Right renal pelvis (tissue), 4 donors: ENCODE results near the gene ADAMTS15. TPM values are rescaled to one million over a fixed set of nuclear protein-coding genes. Genes with fewer than 3 reads are reported as not detected.

Experiments
- DNase-seq, 4 donors: peaks; one replicate each; pipeline ENCODE4 v3.0.0-alpha.2; 2013; ENCODE audit warnings: low read depth in 4 of 4, low spot score in 3 of 4, missing footprints in 1 of 4
- polyA plus RNA-seq, 4 donors: library from polyadenylated mRNA; unstranded; fragments of 120-200 nt; gene quantifications; one replicate each; pipeline ENCODE4 v1.2.1, GENCODE V29; 2013; ENCODE audit not compliant: insufficient read length in 4 of 4

ADAMTS15 gene
- polyA plus RNA-seq, 4 donors = 57.6 to 74.7 (median 60.6) TPM

DNA sequence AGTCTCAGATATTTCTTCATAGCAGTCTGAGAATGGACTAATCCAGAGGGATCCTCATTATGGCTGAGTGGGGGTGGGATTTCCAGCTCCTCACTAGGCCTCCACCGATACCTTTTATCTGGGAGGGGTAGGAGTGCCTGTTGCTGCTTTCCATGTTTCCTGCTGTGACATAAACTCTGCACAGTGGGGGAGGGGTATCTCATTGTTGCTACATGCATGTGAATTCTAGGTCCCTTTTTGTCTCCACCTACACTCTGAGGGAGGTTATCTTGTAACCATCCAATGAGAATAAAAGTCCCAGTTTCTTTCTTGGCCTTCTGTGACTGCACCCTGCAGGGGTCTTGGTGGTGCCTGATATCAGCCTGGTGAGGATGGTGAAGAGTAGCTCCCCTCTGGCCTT lies 60.5 kb downstream of the ADAMTS15 start:
- no peak for DNase-seq

DNA sequence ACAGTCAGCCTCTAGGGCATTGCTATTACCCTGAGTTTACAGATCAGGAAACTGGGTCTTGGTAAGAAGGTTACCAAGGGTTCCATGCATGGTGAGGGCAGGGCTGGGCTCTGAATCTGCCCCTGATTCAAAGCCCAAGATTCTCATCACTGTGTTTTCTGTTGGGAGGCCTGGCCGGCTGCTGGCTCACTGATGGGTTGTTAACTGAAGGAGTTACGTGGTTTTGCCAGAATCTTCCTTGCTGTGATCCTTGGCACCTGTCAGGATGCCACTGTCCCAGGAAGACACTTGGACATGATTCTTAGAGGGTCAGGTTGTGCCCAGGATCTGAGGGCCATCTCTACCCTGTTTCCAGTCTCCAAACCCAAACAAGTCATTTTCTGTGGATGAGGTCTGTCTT lies 61.5 kb downstream of the ADAMTS15 start:
- no peak for DNase-seq

DNA sequence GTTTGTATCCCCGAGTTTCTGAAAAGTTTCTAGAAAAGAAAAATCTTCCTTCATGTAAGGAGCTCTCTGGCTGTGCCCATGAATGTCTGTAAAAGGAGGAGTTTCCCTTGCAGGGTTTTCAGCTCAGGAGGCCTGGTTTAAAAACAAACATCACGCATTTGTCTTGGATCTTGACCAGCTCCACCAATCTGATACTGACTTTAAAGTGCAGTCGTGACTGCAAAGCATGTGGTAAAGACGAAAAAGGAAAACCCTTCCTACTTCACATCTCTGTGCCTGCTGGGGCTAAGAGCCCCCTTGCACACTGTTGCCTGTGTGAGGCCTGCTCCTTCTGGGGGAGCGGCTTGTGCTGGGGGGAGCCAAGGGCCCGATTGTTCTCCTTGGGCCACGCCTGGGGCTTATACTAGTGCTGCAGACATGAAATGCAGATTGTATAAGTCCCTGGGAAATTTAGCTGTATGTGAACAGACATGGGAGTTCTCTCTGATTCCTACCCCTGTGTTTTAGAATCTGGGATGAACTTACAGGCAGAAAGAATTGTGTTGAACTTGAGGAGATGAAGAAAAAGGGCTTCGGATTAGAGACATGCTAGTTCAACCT lies 62.1 kb downstream of the ADAMTS15 start:
- DNase-seq = no peak

DNA sequence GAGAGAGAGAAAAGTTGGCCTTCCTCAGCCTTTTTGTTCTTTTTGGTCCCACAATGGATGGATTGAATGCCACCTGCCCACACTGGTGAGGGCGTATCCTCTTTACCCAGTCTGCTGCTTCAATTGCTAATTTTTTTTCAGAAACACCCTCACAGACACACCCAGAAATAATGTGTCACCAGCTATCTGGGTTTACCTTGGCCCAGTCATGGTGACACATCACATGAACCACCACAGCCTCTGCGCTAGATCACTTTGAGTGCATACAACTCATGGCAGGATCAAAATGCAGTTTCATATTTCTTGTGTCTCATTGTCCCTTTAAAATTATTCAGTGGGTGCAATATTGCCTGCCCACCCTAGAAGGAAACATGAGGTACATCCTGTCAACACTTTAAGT lies 63.3 kb downstream of the ADAMTS15 start:
- DNase-seq = no peak

DNA sequence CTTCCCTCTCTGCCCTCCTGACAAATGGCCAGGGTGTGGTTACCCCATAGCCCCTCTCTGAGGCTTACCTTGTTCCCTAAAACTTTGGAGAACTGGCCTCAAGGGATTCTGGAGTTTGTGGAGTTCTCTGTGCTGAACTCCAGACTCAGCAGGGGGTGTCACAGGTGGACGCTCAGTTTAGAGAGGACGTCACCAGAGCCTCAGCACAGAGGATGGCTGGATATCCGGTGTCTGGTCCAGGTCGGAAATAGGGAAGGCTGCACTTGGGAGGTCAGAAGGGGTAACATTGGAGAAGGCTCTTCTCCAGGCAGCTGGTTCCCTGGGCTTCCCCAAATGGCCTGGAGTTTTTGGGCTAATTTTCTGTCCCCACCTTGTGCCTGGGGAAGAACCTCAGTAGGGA lies 64.2 kb downstream of the ADAMTS15 start:
- DNase-seq = no peak

DNA sequence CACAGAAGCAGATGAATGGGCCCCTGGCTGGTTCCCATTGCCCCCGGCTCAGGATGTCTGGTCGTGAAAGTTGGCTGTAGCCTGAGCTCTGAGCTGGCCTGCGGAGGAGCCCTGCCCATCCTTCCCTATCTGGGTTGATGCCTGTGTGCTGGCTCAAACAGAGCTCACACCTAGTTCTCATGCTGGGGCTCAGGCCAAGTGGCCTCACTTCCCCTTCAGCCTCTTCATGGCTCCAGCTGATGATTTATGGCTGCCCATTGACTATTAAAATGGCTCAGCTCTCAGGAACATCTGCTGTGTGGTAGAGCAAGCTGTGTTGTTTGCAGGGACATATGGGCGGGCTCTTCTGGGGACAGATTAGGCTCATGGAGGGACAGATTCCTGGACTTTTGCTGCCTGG lies 64.7 kb downstream of the ADAMTS15 start:
- no peak for DNase-seq

DNA sequence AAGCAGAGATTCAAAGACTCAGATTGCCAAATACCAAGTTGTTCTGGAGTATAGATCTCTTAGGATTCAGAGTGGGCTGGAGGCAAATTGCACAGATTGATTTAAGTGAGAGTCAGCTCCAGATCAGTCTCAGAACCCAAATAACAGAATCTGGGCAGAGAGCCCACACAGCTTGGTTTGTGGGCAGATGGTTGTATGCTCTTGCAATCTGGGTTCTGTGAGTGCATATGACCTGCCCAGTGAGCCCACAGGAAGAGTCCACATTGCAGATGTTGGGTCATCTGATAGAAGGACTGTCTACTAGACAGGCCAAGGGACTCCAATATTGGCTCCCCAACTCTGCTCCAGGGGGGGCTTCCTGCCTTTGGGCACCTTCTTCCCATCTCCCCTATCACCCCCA lies 65.9 kb downstream of the ADAMTS15 start:
- DNase-seq = no peak

DNA sequence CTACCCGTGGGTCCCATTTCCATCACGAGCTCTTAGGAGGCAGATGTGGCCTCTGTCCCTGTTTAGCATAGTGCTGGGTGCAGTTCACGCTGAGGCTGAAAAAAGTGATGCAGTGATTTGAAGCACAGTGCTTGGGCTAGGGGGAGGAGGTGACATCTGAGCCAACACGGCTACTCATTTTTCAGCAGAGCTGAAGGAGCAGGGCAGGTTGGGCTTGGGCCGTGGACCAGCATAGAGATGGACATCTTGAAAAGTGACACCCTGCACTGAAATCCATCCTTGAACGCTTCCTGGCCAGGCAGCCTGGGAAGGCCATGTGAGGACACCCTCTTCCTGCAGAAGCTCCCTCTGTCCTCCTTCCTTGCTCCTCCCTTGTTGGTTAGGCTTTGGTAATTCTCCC lies 66.4 kb downstream of the ADAMTS15 start:
- no peak for DNase-seq

DNA sequence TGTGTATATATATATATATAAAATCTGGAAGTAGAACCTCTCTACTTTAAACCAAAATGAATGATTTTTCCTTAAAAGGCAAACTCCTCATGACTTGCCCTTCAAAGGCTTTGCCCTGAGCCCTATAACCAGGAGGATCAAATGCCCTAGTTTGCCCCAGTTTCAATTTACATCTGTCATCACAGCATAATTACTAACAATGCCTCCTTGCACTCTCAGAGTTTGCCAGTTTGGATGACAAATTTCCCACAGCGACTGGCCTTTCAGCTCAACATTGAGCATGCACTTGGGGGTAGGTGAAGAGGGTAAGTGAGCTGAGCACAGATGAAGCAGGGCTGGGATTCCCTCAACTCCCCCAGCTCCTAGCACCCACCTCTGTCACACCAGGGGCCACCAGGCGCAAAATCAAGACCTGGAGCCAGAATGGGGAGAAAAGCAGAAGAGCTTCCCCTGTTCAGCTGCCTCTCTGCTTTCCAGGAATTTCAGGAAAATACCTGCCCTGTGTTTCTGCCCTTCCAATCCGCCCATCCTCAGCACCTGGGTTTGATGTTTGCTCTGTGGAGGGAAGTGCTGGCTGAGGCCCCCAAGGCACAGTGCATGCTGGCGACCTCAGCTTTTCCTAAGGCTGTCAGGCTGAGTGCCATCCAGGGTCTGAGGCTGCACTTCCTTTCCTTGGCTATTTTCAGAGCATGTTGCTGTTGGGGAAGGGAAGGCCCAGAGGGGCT lies 67.5 kb downstream of the ADAMTS15 start:
- no peak for DNase-seq

DNA sequence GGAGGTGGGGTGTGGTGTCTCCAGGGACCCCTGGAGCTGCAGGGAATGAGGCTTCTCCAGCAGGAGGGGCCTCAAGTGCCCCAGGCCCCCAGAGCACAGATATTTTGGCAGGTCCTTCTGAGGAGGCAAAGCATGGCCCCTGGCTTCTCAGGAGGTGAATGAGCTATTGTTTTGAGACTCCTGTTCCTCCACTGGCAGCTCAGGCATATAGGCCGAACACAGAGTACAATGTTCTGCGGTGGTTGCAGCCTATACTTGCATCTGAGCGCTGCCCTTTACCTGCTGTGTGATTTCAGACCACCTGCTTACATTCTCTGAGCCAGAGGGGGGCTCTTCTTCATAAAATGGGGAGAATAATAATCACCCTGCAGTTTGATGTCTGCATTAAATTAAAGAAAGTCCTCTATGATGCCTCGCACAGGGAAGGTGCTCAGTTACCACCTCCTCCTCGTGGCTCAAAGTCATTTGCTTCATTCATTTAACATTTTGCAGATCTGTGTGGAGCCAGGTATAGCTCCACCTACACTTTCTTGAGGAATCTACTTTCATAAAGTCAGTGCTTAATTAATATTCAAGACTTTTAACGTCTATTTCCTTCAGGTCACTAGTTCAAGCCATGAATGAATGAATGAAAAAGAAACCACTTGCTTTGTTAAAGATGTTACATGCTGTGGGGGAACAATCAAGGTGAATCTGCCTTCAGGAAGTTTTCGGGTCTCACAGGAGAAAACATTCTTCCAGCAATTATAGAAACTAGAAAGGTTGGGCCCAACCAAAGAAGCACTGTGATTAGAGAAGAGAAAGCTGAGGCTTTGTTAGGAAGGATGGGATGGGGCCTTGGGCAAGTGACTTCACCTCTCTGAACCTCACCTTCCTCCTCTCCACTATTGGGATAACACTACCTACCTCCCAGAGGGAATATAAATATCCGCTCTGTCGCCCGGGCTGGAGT lies 68.4 kb downstream of the ADAMTS15 start:
- DNase-seq = no peak

DNA sequence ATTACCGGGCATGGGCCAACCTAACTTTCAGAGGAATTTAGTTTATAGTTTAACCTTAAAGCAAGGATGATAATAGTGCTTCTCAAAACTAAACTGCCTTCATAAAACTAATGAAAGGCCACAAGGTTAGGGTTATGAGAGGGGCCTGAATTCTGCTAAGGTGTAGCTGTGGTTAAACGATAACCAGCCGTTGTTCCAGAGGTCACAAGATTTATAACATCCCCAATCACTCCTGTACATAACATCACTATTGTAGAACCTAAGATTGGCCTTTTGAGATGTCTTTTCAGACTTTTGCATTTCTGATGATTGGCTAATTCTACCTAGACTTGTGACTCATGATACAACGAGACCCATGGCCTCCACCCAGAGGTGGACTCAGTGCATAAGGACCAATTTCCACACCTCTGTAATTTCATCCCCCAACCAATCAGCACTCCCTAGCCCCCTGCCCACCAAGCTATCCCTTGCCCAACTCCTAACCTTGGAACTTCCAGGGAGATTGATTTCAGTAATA lies 69.8 kb downstream of the ADAMTS15 start:
- DNase-seq = no peak

DNA sequence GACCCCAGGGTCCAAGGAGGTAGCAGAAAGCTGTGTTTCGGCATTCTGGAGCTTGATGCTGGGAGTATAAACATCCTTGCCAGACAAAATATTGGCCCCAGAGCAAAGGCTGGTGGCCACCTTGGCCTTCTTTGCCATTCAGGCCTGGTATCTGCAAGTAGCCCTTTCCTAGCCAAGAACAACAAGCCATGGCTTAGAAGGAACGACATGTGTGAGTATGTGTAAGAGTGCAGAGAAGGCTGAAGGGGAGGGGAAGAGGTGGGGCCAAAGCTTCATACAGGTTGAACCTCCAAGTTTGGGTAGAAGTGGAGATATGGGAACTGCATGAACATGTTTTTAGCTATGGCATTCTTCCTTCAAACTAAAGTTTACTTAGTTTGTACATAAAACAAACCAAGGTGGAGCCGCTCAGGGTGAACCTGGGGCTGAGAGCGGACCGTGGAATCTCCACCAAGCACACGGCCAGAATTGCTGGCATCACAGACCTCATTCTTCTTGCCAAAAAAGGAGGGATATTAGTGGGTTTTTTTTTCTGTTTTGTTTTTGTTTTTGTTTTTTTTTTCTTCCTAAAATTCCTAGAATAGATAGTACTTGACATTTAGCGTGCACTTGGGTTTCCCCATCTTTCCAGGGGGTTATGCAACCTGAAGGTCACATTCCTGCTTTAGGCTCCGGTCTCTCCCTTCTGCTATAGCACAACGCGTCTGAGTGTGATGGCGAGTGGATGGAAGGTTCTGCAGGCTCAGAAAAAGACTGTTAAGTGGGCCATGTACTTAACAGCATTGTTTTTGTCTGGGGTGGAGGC lies 70.9 kb downstream of the ADAMTS15 start:
- DNase-seq = no peak

DNA sequence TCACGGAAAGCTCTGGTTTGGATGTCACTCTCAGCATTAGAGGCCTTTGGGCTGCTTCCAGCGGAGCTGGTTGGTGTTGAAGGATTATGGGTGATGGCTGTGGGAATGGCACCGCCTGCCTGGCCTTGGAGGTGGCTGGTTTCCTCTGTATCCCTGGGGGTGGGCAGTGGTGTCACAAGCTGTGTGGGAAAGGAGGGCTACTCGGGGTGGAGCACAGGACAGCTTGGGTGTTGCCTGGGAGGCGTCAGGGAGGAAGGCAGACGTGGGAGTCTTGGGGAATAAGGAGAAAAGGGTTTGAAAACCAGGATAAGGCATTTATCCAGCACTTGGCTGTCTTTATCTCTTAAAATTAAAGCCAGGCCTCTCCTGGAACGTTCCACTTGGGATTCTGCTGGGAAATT lies 71.8 kb downstream of the ADAMTS15 start:
- DNase-seq = no peak

DNA sequence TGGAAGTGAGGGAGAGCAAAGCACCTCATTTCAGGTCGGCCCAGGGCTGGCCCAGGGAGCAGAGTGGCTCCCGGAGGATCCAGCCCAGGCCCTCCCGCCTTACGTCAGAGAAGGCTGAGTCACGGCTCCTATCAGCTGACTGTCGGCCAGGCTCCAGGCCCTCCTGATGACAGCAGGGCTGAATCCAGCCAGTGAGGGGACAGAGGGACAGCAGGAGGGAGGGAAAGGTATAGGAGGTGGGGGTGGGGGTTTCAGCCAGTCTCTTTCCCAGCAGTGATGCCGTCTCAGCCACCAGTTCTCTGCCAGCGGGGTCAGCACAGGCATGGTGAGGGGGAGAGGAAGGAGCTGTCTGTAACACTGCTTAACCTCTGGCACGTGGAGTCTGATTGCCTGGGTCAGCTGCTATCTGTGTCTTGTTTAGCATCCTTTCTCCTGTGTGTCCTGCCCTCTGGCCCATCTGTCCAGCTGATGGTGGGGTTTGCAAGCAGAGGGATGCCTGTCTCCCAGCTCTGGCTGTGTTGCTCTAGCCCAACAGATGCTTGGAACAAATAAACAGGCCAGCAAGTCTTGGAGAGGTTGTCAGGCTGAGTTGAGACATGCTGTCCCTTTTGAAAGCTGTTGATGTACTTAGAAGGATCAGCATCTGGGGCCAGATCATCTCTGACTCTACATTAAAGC lies 74.0 kb downstream of the ADAMTS15 start:
- DNase-seq = peak in 1 of 4 donors; percentile 57

DNA sequence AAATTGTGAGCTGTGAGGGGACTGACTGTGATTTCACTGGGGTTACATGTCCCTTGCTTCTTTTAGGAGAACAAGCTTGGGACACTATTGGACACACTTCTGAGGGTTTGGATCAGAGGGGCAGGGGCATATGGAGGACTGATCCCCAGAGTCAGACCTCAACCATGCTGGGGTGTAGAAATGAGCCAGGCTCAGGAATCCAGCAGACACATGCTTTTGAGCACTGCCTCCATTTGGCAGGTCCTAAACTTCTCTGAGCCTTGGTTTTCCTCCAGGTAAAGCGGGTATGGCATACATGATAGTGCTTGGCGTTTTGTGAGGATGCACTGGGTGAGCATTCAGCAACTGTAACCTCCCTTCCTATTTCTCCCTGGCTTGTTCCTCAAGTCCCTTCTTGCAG lies 74.7 kb downstream of the ADAMTS15 start:
- no peak for DNase-seq

DNA sequence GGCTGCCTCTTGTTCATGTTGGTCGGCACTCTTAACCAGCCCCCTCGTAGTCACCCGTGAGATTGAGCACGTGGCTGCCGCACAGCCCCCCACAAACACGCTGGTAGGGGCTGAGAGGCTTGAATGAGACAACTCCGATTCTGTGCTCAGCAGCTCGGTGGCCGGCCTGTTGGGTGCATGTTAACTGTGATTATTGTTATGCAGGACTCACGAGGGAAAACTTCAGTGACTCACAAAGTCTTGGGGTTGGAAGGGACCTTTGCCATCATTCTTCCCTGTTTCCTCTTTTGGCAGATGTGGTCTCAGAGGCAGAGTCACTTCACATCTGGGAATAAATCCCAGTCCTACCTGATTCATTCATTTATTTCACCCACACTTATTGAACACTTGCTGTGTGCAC lies 75.2 kb downstream of the ADAMTS15 start:
- no peak for DNase-seq

DNA sequence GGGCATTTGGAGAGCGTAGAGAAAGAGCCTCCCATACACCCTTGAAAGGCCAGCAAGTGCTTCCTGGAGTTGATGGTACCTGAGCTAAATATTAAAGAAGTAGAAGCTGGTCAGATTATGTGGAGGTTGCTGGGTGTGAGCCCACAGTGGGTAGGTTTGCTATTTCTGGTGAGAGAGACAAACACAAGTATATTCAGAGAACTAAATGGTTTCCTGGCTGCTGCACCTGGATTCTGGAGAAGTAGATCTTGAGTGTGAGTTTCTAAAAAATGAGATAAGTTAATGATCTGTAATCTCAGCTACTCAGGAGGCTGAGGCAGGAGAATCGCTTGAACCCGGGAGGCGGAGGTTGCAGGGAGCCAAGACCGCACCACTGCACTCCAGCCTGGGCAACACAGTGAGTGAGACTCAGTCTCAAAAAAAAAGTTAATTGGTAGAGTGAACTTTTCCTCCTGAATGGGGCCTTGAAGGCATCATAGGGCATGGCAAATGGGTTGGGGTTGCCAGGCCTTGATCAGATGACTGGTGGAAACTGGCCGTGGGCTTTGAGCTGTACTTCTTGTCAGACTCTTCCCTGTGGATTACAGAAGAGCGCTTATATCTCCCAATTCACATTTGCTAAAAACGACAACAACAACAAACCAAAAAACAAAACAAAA lies 75.8 kb downstream of the ADAMTS15 start:
- DNase-seq = no peak

DNA sequence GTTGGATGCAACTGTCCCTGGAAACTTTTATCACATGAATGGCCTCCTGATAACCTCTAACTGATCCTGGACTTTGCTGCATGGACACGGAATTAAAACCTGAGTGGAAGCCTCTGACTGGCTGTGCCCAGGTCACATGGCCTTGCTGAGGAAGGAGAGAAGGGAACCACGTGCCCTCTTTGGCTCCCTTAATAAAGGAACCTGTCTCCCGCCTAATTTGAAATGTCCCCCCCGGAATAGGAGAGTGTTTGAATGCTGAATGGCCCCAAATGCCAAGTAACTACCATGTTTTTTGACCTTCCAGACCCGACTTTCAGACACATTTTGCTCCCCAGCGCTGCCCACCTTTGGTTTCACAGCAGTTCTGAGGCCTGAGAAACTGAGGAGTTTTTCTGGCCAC lies 76.9 kb downstream of the ADAMTS15 start:
- DNase-seq = no peak
